Neural progenitor cell (in vitro differentiated cells): ENCODE results near the gene ACYP1. TPM values are rescaled to one million over a fixed set of nuclear protein-coding genes. Genes with fewer than 3 reads are reported as not detected.

Source experiments
- DNase-seq: peaks from one replicate; pipeline ENCODE4 v3.0.0-alpha.2; 2016; ENCODE audit warnings: low spot score
- H2AFZ ChIP-seq: fragments of 200-600 bp; sonication (generic); replicated peaks from 2 replicates; pipeline ENCODE4 v1.6.1; 2016; ENCODE audit warnings: antibody characterized with exemption
- H3F3A ChIP-seq: fragments of 200-600 bp; sonication (generic); 2 replicates; pipeline ENCODE4 v1.6.1; 2016; ENCODE audit warnings: antibody characterized with exemption, low read depth
- H3K27ac ChIP-seq: fragments of 200-600 bp; sonication (generic); 2 replicates; pipeline ENCODE4 v1.5.1; 2016; ENCODE audit warnings: mild to moderate bottlenecking
- H3K27me3 ChIP-seq: fragments of 200-600 bp; sonication (generic); 2 replicates; pipeline ENCODE4 v1.6.1; 2016; ENCODE audit warnings: mild to moderate bottlenecking, moderate library complexity
- H3K36me3 ChIP-seq: fragments of 200-600 bp; sonication (generic); 2 replicates; pipeline ENCODE4 v1.5.1; 2016
- H3K4me1 ChIP-seq: fragments of 200-600 bp; sonication (generic); 2 replicates; pipeline ENCODE4 v1.6.1; 2016; ENCODE audit warnings: mixed run types
- H3K4me2 ChIP-seq: fragments of 200-600 bp; sonication (generic); 2 replicates; pipeline ENCODE4 v1.6.1; 2016
- H3K4me3 ChIP-seq: fragments of 200-600 bp; sonication (generic); 2 replicates; pipeline ENCODE4 v1.5.1; 2016
- H3K79me2 ChIP-seq: fragments of 200-600 bp; sonication (generic); 2 replicates; pipeline ENCODE4 v1.6.1; 2016; ENCODE audit warnings: low read depth
- H3K9ac ChIP-seq: fragments of 200-600 bp; sonication (generic); 2 replicates; pipeline ENCODE4 v1.6.1; 2016
- H3K9me3 ChIP-seq: fragments of 200-600 bp; sonication (generic); 2 replicates; pipeline ENCODE4 v1.5.1; 2016; ENCODE audit warnings: low read depth
- H4K20me1 ChIP-seq: fragments of 200-600 bp; sonication (generic); 2 replicates; pipeline ENCODE4 v1.6.1; 2016; ENCODE audit warnings: low read depth
- H3K27ac Mint-ChIP-seq: 3 replicates; pipeline ENCODE4 v1.8.0; 2021; ENCODE audit warnings: mixed read lengths
- H3K27me3 Mint-ChIP-seq: 2 replicates; pipeline ENCODE4 v1.8.0; 2022; ENCODE audit warnings: low read depth, mild to moderate bottlenecking, inconsistent platforms, moderate library complexity, mixed read lengths; ENCODE audit not compliant: insufficient read depth
- H3K36me3 Mint-ChIP-seq: 3 replicates; pipeline ENCODE4 v1.8.0; 2021; ENCODE audit warnings: mixed read lengths
- H3K4me1 Mint-ChIP-seq: 3 replicates; pipeline ENCODE4 v1.8.0; 2021; ENCODE audit warnings: mixed read lengths
- H3K4me3 Mint-ChIP-seq: 3 replicates; pipeline ENCODE4 v1.8.0; 2021; ENCODE audit warnings: mild to moderate bottlenecking, moderate library complexity, mixed read lengths
- H3K9me3 Mint-ChIP-seq: 3 replicates; pipeline ENCODE4 v1.8.0; 2020; ENCODE audit warnings: mixed read lengths
- EZH2 ChIP-seq: fragments of 200-600 bp; sonication (generic); IDR thresholded peaks from 2 replicates; pipeline ENCODE4 v1.6.1; 2017; ENCODE audit warnings: antibody characterized with exemption, mild to moderate bottlenecking, moderate library complexity
- EZH2phosphoT487 ChIP-seq: fragments of 200-600 bp; sonication (generic); IDR thresholded peaks from 2 replicates; pipeline ENCODE4 v1.6.1; 2017; ENCODE audit warnings: antibody characterized with exemption
- total RNA-seq: library from RNA; depleted of rRNA; stranded (reverse); fragments of >200 nt; gene quantifications from 2 replicates; pipeline ENCODE4 v1.2.3, GENCODE V29; 2015; ENCODE audit warnings: low replicate concordance
- TF ChIP-seq, protein P1 (sequence below): fragments of 200-600 bp; sonication (generic); IDR thresholded peaks from 2 replicates; pipeline ENCODE4 v1.5.1; 2017; ENCODE audit warnings: antibody characterized with exemption, mild to moderate bottlenecking

Gene ACYP1
- total RNA-seq, 1 donor from 2014 or later: 43.1 TPM

DNA sequence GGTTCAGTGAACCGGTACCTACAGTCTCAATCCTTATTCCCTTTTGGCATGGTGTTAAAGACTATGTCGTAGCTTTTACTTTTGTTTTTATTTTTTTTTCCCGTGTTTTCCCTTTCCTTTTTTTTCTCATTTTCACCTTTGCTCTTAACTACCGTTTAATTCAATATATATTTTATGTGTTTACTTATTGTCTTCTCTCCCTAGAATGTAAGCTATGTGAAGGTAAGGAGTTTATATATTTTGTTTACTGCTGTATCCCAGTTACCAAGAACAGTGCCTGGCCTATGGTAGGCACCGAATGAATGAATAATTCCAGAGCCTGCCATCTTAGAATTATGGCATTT lies 12.3 kb downstream of the ACYP1 start:
- peak overlapping the region; percentile 86 for H3K4me2 ChIP-seq
- no peaks in the 10 kb centered on the region for H3K27me3 ChIP-seq
- H3K4me1 ChIP-seq: peaks cover 10% of the 10 kb centered on the region
- no peak for DNase-seq
- peak overlapping the region; percentile 91 for H3K4me3 Mint-ChIP-seq
- H3K36me3 ChIP-seq: no peaks in the 10 kb centered on the region
- H2AFZ ChIP-seq: peak overlapping the region; percentile 92
- peaks cover 32% of the 10 kb centered on the region for H3K36me3 Mint-ChIP-seq
- H3F3A ChIP-seq: peaks cover 27% of the 10 kb centered on the region
- H3K4me1 Mint-ChIP-seq: peaks cover 12% of the 10 kb centered on the region
- peak overlapping the region; percentile 51 for H3K4me3 ChIP-seq
- H3K27me3 Mint-ChIP-seq: peaks cover 5% of the 10 kb centered on the region
- H3K27ac ChIP-seq: no peak overlapping the region
- no peak for TF ChIP-seq EZH2
- TF ChIP-seq, protein P1, sequence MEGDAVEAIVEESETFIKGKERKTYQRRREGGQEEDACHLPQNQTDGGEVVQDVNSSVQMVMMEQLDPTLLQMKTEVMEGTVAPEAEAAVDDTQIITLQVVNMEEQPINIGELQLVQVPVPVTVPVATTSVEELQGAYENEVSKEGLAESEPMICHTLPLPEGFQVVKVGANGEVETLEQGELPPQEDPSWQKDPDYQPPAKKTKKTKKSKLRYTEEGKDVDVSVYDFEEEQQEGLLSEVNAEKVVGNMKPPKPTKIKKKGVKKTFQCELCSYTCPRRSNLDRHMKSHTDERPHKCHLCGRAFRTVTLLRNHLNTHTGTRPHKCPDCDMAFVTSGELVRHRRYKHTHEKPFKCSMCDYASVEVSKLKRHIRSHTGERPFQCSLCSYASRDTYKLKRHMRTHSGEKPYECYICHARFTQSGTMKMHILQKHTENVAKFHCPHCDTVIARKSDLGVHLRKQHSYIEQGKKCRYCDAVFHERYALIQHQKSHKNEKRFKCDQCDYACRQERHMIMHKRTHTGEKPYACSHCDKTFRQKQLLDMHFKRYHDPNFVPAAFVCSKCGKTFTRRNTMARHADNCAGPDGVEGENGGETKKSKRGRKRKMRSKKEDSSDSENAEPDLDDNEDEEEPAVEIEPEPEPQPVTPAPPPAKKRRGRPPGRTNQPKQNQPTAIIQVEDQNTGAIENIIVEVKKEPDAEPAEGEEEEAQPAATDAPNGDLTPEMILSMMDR: no peak
- no peak for TF ChIP-seq EZH2phosphoT487
- H3K9me3 Mint-ChIP-seq: peaks cover 7% of the 10 kb centered on the region
- no peak overlapping the region for H3K9ac ChIP-seq
- peak overlapping the region; percentile 80 for H3K27ac Mint-ChIP-seq
- no peaks in the 10 kb centered on the region for H3K9me3 ChIP-seq
- no peaks in the 10 kb centered on the region for H4K20me1 ChIP-seq
- peaks cover 14% of the 10 kb centered on the region for H3K79me2 ChIP-seq

GRCh38 chr14:75050852-75051555 lies 12.8 kb downstream of the ACYP1 start, which contains the start of gene MLH3:
Gene MLH3 (minus strand): TSS chr14:75051467. CDS start chr14:75049655, 1,812 bp downstream.
- H2AFZ ChIP-seq: peak within 1 kb of the TSS; percentile 92
- peak within 1 kb of the TSS; percentile 80 for H3K27ac Mint-ChIP-seq
- TF ChIP-seq, protein P1: no peak
- TF ChIP-seq EZH2: no peak
- TF ChIP-seq EZH2phosphoT487: no peak
- H3K4me2 ChIP-seq: peak within 1 kb of the TSS; percentile 86
- H3K36me3 Mint-ChIP-seq: peaks cover 34% of the 10 kb centered on the region
- peak within 1 kb of the TSS; percentile 33 for H3K9ac ChIP-seq
- peak; percentile 96 for DNase-seq
- peaks cover 7% of the 10 kb centered on the region for H3K9me3 Mint-ChIP-seq
- peaks cover 14% of the 10 kb centered on the region for H3K79me2 ChIP-seq
- peak within 1 kb of the TSS; percentile 51 for H3K4me3 ChIP-seq
- peaks cover 5% of the 10 kb centered on the region for H3K27me3 Mint-ChIP-seq
- no peaks in the 10 kb centered on the region for H4K20me1 ChIP-seq
- no peaks in the 10 kb centered on the region for H3K27me3 ChIP-seq
- H3K36me3 ChIP-seq: no peaks in the 10 kb centered on the region
- H3F3A ChIP-seq: peaks cover 27% of the 10 kb centered on the region
- peak within 1 kb of the TSS; percentile 91 for H3K4me3 Mint-ChIP-seq
- peaks cover 12% of the 10 kb centered on the region for H3K4me1 Mint-ChIP-seq
- H3K9me3 ChIP-seq: no peaks in the 10 kb centered on the region
- peaks cover 10% of the 10 kb centered on the region for H3K4me1 ChIP-seq
- no peak within 1 kb of the TSS for H3K27ac ChIP-seq

DNA sequence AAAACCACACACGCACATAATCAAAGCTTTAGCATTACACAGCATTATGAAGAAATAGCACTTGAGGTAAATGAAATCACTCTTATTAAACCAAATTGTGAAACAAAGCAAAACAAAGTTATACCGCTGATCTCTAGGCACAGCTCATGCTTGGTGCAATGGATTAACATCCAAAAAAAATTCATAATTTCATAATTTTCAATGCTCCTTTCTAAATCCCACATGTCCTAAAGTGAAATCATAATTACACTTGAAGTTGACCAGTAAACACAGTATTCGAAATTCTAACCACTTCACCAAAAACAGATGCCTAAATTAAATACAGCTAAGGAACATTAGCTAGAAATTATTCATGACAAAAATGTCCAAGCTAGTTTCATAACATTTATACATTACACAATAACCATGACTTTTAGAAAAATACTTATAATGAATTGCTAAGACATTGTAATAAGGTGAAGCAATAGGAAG lies 14.1 kb downstream of the ACYP1 start:
- H3K9ac ChIP-seq: no peak overlapping the region
- H3F3A ChIP-seq: peaks cover 27% of the 10 kb centered on the region
- H3K27ac ChIP-seq: no peak overlapping the region
- Mint-ChIP-seq H3K4me3 (peak overlapping the region; percentile 84), H3K36me3 (peaks cover 33% of the 10 kb centered on the region), H3K27ac (no peak overlapping the region), H3K4me1 (peaks cover 12% of the 10 kb centered on the region), H3K9me3 (peaks cover 7% of the 10 kb centered on the region), H3K27me3 (peaks cover 5% of the 10 kb centered on the region)
- H4K20me1 ChIP-seq: no peaks in the 10 kb centered on the region
- no peak overlapping the region for H3K4me2 ChIP-seq
- TF ChIP-seq, protein P1: no peak
- TF ChIP-seq EZH2 (no peak), EZH2phosphoT487 (no peak)
- no peak for DNase-seq
- no peaks in the 10 kb centered on the region for H3K36me3 ChIP-seq
- no peak overlapping the region for H2AFZ ChIP-seq
- peaks cover 10% of the 10 kb centered on the region for H3K4me1 ChIP-seq
- H3K9me3 ChIP-seq: no peaks in the 10 kb centered on the region
- H3K4me3 ChIP-seq: peak overlapping the region; percentile 51
- H3K79me2 ChIP-seq: peaks cover 14% of the 10 kb centered on the region
- no peaks in the 10 kb centered on the region for H3K27me3 ChIP-seq
